GM19328 (cell line): ENCODE data around the gene PLCD3.
A peak's percentile ranks its signal among the peaks of the same experiment; 100 is the strongest.

Source experiments
- ATAC-seq: cut with Tn5 transposase; IDR thresholded peaks from one replicate; pipeline ENCODE4 v1.9.1; 2021; ENCODE audit warnings: mild to moderate bottlenecking, moderate library complexity; ENCODE audit not compliant: unreplicated experiment

Gene PLCD3

GRCh38 chr17:45132320-45132571, at the start of gene PLCD3:
TSS of gene PLCD3 (minus strand) at chr17:45132515. CDS start at chr17:45132410, 105 bp downstream.
- ATAC-seq = no peak

DNA sequence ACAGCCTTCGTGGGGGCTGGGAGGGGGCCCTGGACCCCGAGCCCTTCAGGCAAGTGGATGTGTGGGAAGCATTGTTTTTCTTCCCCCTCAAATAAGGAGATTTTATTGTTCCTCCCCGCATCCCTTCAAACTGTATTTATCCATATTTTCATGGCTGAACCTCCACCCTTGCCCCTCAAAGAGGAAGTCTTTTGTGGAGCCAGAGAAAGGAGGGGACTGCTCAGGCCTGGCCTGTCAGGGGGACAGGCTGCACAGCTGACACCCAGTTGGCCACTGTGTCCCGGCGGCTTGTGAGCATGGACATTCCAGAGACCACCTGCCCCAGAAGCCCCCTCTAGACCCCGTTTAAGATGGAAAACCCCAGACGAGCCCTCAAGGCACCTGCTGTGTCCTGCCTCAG, 45.2 kb upstream of the PLCD3 start:
- ATAC-seq = no peak

- no peak for ATAC-seq
These were observed 43.4 kb upstream of the PLCD3 start for GRCh38 chr17:45175759-45176115.

DNA sequence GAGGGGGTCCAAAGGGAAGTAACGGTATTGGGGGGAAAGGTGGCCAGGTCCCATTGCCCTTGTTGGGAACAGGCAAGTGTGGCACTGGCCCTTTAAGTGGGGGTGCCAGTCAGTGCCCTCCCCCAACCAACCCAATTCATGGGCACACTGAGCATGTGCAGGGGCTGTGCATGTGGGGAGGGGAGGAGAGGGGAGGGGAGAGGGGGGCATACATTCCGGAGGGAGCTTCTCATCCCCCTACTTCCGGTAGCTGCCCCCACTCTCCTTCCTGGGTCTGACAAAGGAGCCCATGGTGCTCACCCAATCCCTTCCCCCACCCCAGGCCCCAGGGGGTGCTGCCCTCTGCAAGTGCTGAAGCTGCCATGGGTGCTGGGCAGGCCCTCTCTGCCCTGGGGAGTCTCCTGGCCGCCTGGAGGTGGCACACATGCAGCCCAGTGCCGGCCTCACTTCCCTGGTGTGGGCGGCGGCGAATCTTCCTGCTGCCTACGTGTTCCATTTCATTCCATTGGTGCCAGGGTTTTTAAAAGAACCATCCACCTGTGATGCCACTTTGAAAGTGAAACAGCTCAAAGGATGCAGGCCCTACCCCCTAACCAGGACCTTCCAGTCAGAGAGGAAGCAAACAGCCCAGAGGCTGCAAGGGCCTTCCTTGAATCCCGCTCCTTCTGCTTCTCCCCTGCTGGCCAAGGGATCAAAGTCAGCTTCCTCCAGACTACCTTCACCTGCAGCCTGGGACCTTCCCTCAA, 40.4 kb upstream of the PLCD3 start:
- no peak for ATAC-seq

- ATAC-seq = no peak
These were observed 39.9 kb upstream of the PLCD3 start for GRCh38 chr17:45172232-45172540.

DNA sequence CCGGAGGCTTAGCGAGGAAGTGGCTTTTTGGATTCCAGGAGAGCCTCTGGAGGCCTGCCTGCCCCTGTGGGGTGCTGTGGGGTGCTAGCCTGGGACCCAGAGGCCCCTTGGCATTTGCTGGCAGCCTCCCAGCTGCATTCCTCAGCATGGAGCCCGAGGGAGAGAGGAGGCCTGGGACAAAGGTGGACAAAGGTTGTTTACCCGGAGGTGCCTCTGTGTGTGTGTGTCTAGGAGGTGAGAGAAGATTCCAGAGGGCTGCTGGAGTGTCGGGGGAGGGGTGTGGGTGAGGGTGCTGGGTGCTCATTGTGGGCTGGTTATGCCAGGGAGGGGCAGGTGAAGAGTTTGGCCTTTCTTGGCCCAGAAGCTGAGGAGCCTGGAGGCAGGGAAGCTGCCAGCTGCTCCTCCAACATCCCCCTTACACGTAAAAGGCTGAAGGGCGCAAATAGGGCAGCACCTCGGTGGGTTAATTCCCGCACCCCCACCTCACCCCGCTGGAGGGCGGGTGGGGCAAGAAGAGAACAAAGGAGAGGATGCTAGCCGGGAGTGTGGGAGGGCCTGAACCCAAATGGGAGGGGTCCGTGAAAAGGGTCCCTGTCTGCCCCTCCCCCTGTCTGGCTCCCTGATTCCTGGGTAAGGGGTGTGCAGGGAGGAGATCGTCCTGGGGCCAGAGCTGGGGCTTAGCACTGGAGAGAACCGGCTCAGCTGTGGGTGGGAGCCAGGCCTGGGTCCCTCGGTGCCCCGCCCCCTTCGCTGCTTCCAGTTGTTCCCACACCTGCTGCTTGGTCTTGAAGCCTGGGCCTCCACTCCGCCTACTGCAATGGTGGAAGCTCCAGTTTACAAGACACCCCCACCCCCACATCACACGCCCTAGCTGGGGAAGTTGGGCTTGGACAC, 39.3 kb upstream of the PLCD3 start:
- ATAC-seq = no peak

- ATAC-seq = no peak
These were observed 38.6 kb upstream of the PLCD3 start for GRCh38 chr17:45170931-45171337.

GRCh38 chr17:45170280-45170930, 38.1 kb upstream of the PLCD3 start:
- ATAC-seq = no peak

GRCh38 chr17:45168991-45169752, 36.9 kb upstream of the PLCD3 start:
- ATAC-seq = no peak

DNA sequence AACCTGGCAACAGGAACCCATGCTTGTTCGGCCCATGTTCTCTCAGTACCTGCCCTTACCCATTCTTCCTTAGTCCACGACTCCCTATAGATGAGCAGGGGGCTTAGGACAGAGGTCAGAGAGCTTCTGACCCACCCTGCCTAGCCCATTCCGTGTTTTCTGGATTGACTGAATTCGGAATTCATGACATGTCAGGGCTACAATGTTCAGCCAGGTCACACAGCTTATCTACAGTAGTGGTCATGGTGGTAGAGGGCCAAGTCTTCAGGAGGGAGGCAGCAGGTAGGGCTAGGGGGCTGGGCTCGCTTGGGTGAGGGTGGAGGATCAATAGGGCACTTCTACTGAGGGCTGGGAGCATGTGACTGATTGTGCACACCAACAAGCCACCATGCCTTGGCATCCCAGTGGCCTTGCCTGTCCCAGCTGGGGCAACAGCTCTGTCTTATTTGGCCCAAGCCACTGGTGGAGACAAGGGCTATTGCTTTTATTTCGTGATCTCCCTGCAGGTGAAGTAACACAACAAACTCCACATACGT, 32.5 kb upstream of the PLCD3 start:
- ATAC-seq = no peak

- no peak for ATAC-seq
These were observed 29.8 kb upstream of the PLCD3 start for GRCh38 chr17:45162025-45162687.

GRCh38 chr17:45161288-45162024, 29.1 kb upstream of the PLCD3 start, which contains the start of gene HEXIM2:
TSS of gene HEXIM2 (plus strand) at chr17:45161875. CDS start at chr17:45162794, 919 bp downstream.
- peak; percentile 85 for ATAC-seq

DNA sequence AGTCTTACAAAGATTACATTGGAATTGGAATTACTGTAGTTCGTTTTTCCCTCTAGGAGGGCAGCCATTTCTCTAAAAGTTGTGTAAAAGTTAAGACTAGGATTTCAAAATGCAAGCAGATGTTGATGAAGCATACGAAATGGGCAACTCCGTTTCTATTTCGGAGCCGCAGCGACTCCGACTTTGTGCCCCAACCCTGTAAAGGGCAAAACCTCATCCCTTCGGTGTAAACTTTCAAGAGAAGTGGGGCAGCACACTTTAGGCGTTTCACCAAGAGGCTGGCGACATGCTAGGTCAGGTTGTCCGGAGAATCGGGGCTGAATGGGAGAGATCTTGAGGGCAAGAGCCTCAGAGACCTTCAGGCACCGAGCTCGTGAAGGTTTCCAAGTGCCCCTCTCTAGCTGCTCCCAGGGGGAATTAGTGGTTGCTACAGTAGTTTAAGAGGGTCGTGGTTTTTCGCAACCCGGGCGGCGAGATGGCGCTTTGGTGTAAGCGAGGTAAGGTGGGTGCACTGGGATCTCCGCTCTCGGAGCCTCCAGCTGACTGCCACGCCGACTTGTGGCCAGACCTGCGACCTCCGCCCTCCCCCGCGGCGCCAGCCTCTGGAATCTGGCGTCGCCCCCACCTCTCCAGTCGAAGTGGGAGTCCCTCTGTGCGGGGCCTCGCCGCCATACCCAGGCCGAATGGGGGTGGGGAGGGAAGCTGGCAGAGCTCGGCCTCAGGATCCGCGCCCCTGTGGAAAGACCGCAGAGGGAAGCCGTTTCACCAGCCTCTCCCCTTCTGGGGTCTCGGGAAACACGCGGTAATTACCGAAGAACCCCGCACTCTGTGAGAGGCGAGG, 28.4 kb upstream of the PLCD3 start:
- peak; percentile 22 for ATAC-seq

GRCh38 chr17:45156242-45156641, 23.9 kb upstream of the PLCD3 start:
- no peak for ATAC-seq

DNA sequence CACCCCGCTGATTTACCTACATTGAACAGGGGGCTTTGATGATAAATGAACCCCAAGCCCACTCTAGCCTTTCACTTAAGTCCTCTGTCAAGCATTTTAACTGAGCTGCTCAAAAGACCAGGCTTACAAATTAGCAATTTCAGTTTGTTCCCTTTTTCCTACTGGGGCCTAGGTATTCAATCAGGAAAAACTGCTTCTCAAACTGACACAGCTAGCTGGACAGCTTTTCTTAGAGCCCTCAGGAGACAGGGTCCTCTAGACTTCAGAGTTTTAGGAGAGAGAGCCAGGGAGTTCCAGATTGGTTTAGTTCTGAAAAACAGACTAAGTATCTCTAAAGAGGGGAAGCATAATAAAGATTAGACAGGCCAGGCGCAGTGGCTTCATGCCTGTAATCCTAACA, 23.2 kb upstream of the PLCD3 start:
- no peak for ATAC-seq

DNA sequence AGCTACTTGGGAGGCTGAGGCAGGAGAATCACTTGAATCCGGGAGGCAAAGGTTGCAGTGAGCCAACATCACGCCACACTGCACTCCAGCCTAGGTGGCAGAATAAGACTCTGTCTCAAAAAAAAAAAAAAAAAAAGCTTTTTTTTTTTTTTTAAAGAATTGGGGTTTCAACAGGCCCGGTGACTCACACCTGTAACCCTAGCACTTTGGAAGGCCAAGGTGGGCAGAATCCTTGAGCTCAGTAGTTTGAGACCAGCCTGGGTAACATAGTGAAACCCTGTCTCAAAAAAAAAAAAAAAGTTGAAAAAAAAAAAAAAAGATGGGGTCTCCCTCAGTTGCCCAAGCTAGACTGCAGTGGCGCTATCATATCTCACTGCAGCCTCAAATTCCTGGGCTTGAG, 22.7 kb upstream of the PLCD3 start:
- ATAC-seq = no peak

DNA sequence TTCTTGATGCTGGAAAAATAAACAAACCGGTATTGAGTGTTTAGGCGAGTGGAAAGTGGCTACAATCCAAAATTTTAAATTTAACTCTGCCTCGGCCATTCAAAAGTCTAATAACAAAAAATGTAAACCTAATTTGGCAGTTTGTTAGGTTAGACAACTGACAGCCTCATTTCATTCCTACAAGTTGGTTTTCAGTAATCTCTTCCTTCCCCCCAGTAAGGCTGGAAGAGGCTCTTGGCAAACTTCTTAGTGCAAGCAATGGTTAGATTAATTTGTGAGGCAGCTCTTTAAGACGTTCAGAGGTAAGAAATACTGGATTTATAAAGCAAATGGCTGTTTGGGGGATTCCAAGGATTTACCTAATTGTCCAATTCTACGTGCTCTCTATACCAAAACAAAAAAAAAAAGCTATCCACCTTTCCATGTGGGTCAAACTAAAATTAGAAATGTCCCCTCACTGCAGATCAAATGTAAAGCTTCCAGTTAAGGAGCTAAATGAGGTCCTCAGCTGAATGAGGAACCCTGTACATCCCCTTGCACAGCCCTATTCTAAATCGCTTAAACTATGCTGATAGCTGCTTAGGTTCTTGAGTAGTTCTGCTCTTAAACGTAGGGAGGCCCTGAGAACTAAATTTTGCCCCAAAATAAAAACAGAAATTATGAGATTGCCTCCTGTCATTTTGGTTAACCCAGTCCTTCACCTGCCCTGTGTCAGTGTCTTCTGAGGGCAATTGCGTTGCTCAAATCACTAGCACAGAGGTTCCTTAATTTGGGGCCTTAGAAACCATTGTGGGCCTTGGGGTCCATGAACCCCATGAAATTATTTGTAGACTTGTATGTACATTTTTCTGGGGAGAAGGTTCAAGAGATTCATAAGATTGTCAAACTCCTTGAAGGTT, 18.8 kb upstream of the PLCD3 start:
- ATAC-seq = no peak
